Ectodermal cell (in vitro differentiated cells): ENCODE results near the gene RFC5.
"Not testable (repeated sequence)": the region's sequence is repeated elsewhere in the genome, so short reads cannot be mapped to it uniquely, and the experiment has no call there.

Experiments
- H3K27ac ChIP-seq: 2 replicates; pipeline ENCODE4 v1.7.0; 2013; ENCODE audit warnings: mild to moderate bottlenecking, low read depth, low read length; ENCODE audit not compliant: insufficient read depth, poor library complexity, severe bottlenecking
- H3K27me3 ChIP-seq: 2 replicates; pipeline ENCODE4 v1.7.0; 2013; ENCODE audit warnings: mild to moderate bottlenecking, low read length; ENCODE audit not compliant: insufficient read depth, control insufficient read depth, poor library complexity, severe bottlenecking
- H3K36me3 ChIP-seq: one replicate; pipeline ENCODE4 v1.7.0; 2013; ENCODE audit warnings: low read length; ENCODE audit not compliant: control insufficient read depth, insufficient read depth
- H3K4me1 ChIP-seq: one replicate; pipeline ENCODE4 v1.7.0; 2013; ENCODE audit warnings: low read length; ENCODE audit not compliant: control insufficient read depth, insufficient read depth
- H3K4me3 ChIP-seq: 2 replicates; pipeline ENCODE4 v1.7.0; 2013; ENCODE audit warnings: low read depth, low read length, control low read depth; ENCODE audit not compliant: insufficient read depth
- H3K9me3 ChIP-seq: 2 replicates; pipeline ENCODE4 v1.7.0; 2013; ENCODE audit warnings: mild to moderate bottlenecking, low read length, moderate library complexity; ENCODE audit not compliant: control insufficient read depth
- WGBS, 2 experiments: methylation state at CpG; one replicate each; pipeline ENCODE4 v1.1.7; 2013; ENCODE audit warnings: missing lambda C conversion rate in 2 of 2; 5-methylcytosine and 5-hydroxymethylcytosine counted together

RFC5 gene

GRCh38 chr12:117980616-117981015 is 35.9 kb upstream of the RFC5 start:
- no peaks in the 10 kb centered on the region for H3K4me1 ChIP-seq
- WGBS, 2 experiments, result 85 to 94% methylated on average over 1 to 3 of the region's 4 CpGs

GRCh38 chr12:117981267-117981666 is 35.2 kb upstream of the RFC5 start:
- no peaks in the 10 kb centered on the region for H3K36me3 ChIP-seq
- H3K27me3 ChIP-seq, result no peaks in the 10 kb centered on the region
- 88 to 90% methylated on average over 5 of the region's 5 CpGs for WGBS, 2 experiments
- no peaks in the 10 kb centered on the region for H3K4me1 ChIP-seq
- no peaks in the 10 kb centered on the region for H3K9me3 ChIP-seq
- no peak overlapping the region for H3K4me3 ChIP-seq
- no peak overlapping the region for H3K27ac ChIP-seq

More at GRCh38 chr12:117980616-117981015, 35.9 kb upstream of the RFC5 start:
- Histone ChIP-seq H3K4me3 (no peak overlapping the region), H3K27ac (no peak overlapping the region), H3K36me3 (no peaks in the 10 kb centered on the region), H3K9me3 (no peaks in the 10 kb centered on the region), H3K27me3 (no peaks in the 10 kb centered on the region)

- Histone ChIP-seq H3K4me1 (no peaks in the 10 kb centered on the region), H3K27ac (no peak overlapping the region), H3K9me3 (no peaks in the 10 kb centered on the region), H3K36me3 (no peaks in the 10 kb centered on the region), H3K27me3 (no peaks in the 10 kb centered on the region), H3K4me3 (no peak overlapping the region)
- WGBS, 2 experiments, result 90 to 97% methylated on average over 2 of the region's 2 CpGs
Observed at GRCh38 chr12:117985182-117985581, 31.3 kb upstream of the RFC5 start.

GRCh38 chr12:117986705-117987469 is 29.6 kb upstream of the RFC5 start:
- no peaks in the 10 kb centered on the region for H3K9me3 ChIP-seq
- H3K27me3 ChIP-seq, result no peaks in the 10 kb centered on the region
- no peaks in the 10 kb centered on the region for H3K4me1 ChIP-seq
- H3K4me3 ChIP-seq, result no peak overlapping the region
- H3K27ac ChIP-seq, result no peak overlapping the region
- 93 to 95% methylated on average over 3 to 4 of the region's 4 CpGs for WGBS, 2 experiments
- no peaks in the 10 kb centered on the region for H3K36me3 ChIP-seq

DNA sequence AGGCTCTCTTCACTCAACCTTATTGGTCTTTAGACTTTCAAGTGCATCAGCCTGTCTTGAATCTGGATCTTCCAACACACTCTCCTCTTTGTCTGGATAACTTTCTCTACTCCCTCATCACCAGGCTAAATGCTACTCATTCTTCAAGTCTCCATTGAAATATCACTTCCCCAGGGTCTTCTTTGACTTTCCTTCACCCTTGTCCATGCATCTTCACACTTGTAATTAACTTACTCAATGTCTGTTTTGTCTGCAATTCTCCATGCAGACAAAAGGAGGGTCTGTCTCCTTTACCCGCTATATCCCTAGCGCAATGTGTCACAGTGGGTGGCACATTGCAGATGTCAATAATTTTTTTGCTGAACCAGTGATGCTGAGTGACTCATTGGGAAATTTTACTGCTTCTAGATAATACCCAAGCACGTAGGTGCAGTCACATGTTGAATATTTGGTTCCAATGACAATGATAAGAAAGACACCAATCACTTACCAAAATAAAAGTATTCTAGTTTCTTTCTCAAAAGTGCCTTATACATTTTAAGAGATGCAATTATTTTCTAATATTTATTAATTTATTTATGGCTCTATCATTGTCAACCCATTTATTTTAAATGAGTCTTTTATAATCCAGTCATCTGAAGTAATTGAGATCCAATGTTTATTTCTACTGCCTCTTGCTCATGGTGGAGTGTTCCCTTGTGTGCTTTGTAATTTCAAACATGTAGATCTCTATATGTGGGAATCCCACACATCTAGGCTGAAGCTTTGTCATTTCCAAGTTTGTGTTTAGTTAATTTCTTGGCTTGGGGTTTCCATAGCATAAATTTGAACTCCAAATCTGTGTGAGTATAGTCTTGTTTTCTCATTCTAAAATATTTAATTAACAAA is 21.7 kb upstream of the RFC5 start:
- Histone ChIP-seq H3K9me3 (no peaks in the 10 kb centered on the region), H3K36me3 (no peaks in the 10 kb centered on the region), H3K4me1 (no peaks in the 10 kb centered on the region), H3K4me3 (no peak overlapping the region), H3K27ac (no peak overlapping the region), H3K27me3 (no peaks in the 10 kb centered on the region)
- 80 to 84% methylated on average over 2 to 3 of the region's 3 CpGs for WGBS, 2 experiments

GRCh38 chr12:117998719-117999118 is 17.8 kb upstream of the RFC5 start:
- H3K27ac ChIP-seq, result no peak overlapping the region
- H3K9me3 ChIP-seq, result no peaks in the 10 kb centered on the region
- no peaks in the 10 kb centered on the region for H3K4me1 ChIP-seq
- H3K36me3 ChIP-seq, result no peaks in the 10 kb centered on the region
- H3K27me3 ChIP-seq, result no peaks in the 10 kb centered on the region
- no peak overlapping the region for H3K4me3 ChIP-seq
- WGBS, 2 experiments, result 91 to 98% methylated on average over 2 of the region's 2 CpGs

GRCh38 chr12:117999806-118000205 is 16.7 kb upstream of the RFC5 start:
- 71 to 86% methylated on average over 2 of the region's 2 CpGs for WGBS, 2 experiments
- H3K4me3 ChIP-seq, H3K9me3 ChIP-seq, H3K27ac ChIP-seq, H3K4me1 ChIP-seq, H3K36me3 ChIP-seq, H3K27me3 ChIP-seq: not testable (repeated sequence)

GRCh38 chr12:118010903-118011302 is 5.6 kb upstream of the RFC5 start:
- Histone ChIP-seq H3K36me3 (no peaks in the 10 kb centered on the region), H3K4me1 (no peaks in the 10 kb centered on the region), H3K4me3 (no peak overlapping the region), H3K27me3 (no peaks in the 10 kb centered on the region), H3K27ac (no peak overlapping the region), H3K9me3 (no peaks in the 10 kb centered on the region)
- 96 to 99% methylated on average over 3 of the region's 3 CpGs for WGBS, 2 experiments

GRCh38 chr12:118011377-118011776 is 5.1 kb upstream of the RFC5 start:
- Histone ChIP-seq H3K27me3 (no peaks in the 10 kb centered on the region), H3K36me3 (no peaks in the 10 kb centered on the region), H3K9me3 (no peaks in the 10 kb centered on the region), H3K27ac (no peak overlapping the region), H3K4me1 (no peaks in the 10 kb centered on the region), H3K4me3 (no peak overlapping the region)
- 92 to 95% methylated on average over 3 of the region's 3 CpGs for WGBS, 2 experiments

- Histone ChIP-seq H3K36me3 (no peaks in the 10 kb centered on the region), H3K4me3 (no peak overlapping the region), H3K4me1 (no peaks in the 10 kb centered on the region), H3K9me3 (no peaks in the 10 kb centered on the region), H3K27ac (no peak overlapping the region), H3K27me3 (no peaks in the 10 kb centered on the region)
- 93 to 94% methylated on average over 3 of the region's 3 CpGs for WGBS, 2 experiments
Observed at GRCh38 chr12:118011961-118012360, 4.5 kb upstream of the RFC5 start.
